Activated gamma-delta T cell treated with anti-CD3 and anti-CD28 coated beads, Interleukin-2, amount 50 U/mL, for 16 hours (primary cell): ENCODE results near the gene ZMYND8.
"Not testable (repeated sequence)": the region's sequence is repeated elsewhere in the genome, so short reads cannot be mapped to it uniquely, and the experiment has no call there.

Source experiments
- DNase-seq: peaks from one replicate; pipeline ENCODE4 v3.0.0-alpha.2; 2020; ENCODE audit warnings: low read depth

ZMYND8 gene

DNA sequence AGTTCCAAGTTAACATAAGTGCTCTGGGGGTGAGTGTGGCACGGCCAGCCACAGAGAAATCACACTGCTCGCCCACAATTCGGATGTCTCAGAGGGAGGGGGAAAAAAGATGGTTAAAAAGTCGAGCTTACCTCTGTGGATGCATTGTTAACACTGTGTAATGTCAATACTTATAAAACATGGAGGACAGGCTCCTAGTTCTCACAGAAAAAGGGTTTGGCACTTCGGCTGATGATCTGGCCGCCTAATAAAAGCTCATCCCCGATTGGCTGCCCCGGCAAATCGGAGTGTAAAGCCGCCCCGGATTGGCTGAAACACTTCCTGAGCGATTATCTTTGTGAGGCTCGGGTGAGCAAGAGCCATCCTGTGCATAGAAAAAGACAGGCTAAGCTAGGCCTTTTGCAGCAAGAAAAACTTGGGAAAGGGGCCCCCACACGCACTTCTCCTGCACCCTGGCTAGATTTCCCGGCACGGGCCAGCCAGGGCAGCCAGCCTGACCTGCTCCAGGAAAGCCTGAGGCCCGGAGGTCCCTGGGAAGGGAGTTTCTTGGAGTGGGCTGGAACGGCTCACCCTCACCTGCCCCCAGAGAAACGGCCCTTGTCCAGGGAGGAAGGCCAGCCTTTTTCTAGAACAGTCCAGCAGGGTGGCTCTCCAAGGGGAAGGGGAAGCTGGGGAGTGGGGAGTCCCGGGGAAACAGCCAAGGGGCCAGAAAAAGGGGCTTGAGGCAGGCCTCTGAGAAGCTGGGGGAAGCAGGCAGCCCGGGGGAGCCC lies at the start of gene ZMYND8:
Gene ZMYND8 (minus strand): TSS at position 174 of the 770 bp plus-strand sequence. CDS start 29 bp downstream, at position 145.
- peak; percentile 91 for DNase-seq

DNA sequence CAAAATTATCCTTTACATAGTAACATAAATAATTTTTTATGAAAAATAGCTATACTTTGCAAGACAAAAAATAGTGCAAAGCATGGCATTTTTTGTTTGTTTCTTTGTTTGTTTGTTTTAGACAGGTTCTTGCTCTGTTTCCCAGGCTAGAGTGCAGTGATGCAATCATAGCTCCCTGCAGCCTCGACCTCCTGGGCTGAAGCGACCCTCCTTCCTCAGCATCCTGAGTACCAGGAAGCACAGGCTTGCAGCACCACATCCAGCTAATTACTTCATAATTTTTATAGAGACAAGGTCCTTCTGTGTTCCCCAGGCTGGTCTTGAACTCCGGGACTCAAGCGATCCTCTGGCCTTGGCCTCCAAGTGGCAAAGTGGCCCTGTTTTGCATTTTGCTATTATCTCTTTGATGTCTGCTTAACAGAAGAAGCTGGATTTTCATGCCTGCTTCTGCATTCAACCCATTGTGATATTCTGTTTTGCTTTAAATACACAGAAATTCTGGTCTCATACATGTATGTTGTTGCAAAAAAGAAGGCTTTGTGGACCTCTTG lies 49.4 kb upstream of the ZMYND8 start:
- DNase-seq: no peak

DNA sequence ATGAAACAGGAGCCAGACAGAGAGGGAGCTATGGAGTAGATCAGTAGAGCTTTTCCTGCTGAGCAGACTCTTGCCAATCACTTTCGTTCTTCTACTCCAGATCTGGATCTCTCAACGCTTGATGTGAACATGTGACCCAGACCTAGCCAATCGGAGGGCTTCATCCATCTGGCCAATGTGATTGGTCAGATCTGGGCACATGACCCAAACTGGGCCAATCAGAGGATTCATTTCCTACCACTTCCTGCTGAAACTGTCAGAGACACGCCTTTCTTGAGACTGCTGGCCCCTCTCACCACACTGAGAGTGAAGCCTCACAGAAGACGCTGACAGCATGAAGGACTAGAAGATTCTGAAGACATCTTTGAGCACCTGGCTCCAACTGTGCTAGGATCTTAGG lies 44.2 kb upstream of the ZMYND8 start:
- no peak for DNase-seq

DNA sequence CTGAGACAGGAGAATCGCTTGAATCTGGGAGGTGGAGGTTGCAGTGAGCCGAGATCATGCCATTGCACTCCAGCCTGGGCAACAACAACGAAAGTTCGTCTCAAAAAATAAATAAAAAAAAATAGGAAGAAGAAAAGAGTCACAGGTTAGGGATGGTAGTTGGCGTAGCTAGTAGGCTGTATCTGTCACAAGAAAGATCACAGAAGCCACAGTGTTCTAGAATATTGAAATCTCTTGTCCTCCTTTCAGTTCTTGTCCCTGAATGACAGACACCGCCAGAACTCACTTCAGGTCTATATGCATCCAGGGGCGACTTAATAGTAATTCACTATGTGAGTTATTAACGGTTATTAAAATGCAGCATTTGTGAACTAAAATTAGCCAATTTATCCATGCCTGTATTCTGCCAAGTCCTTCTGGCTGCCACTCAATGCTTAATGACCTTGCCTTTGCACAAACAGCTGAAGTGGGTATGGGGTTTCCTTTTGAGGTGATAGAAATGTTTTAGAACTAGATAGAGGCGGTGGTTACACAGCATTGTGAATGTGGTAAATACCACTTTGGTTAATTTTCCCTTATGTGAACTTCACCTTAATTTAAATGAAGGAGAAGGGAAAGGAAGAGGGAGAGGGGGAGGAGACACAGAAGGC lies 41.3 kb upstream of the ZMYND8 start:
- no peak for DNase-seq

DNA sequence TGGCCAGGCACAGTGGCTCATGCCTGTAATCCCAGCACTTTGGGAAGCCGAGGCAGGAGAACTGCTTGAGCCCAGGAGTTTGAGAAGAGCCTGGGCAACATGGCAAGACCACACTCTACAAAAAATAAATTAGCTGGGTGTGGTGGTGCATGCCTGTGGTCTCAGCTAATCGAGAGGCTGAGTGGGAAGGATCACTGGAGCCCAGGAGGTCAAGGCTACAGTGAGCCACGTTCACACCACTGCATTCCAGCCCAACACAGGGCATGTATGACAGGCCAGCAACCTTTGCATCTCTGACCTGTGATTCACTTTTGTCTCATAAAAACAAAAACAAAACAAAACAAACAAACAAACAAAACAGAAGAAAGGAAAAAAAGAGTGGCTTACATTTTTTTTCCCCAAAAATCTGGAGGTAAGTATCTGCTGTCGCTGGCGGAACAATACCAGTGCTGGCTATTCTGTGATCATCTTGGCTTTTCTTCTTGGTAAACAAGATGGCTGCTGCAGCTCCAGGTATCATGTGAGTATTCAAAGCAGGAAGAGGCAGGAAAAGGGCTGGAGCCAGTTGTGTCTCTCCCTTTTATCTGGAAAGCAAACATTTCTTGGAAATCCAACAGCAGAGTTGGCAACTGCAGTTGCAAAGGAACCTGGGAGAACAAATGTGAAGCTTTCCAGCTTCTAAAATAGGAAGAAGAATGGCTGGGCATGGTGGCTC lies 40.4 kb upstream of the ZMYND8 start:
- DNase-seq: no peak

DNA sequence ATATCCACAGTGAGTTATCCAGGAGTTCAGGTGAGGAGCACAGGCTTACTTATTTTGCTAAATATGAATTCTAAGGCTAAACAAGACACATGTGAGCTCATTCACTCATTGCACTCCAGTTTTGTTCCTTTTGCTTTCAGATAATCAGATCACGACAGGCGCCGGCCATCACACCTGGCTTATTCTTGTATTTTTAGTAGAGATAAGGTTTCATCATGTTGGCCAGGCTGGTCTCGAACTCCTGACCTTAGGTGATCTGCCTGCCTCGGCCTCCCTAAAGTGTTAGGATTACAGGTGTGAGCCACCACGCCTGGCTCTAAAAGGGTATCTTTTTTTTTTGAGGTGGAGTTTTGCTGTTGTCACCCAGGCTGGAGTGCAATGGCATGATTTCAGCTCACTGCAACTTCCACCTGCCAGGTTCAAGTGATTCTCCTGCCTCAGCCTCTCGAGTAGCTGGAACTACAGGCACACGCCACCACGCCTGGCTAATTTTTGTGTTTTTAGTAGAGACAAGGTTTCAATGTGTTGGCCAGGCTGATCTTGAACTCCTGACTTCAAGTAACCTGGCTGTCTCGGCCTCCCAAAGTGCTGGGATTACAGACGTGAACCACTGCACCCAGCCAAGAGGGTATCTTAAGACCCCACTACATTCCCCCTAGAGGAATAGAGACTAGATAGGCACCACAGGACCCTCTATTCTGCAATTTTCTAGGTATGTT lies 37.5 kb upstream of the ZMYND8 start:
- DNase-seq: not testable (repeated sequence)

DNA sequence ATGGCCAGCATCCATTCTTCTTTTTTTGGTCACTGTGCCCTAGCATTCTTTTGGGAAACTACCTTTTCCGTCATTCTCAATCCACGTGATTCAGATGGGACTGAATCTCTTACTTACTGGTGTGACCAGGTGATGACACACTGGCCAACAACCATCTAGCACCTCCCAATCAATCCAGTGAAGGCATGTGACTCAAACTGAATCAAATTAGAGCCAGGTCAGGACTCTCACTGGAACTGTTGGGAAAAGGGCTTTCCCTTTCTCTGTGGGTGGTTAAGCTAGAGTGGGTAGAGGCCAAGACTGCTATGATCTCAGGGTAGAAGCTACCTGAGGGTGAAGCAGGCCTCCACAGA lies 36.2 kb upstream of the ZMYND8 start:
- no peak for DNase-seq

DNA sequence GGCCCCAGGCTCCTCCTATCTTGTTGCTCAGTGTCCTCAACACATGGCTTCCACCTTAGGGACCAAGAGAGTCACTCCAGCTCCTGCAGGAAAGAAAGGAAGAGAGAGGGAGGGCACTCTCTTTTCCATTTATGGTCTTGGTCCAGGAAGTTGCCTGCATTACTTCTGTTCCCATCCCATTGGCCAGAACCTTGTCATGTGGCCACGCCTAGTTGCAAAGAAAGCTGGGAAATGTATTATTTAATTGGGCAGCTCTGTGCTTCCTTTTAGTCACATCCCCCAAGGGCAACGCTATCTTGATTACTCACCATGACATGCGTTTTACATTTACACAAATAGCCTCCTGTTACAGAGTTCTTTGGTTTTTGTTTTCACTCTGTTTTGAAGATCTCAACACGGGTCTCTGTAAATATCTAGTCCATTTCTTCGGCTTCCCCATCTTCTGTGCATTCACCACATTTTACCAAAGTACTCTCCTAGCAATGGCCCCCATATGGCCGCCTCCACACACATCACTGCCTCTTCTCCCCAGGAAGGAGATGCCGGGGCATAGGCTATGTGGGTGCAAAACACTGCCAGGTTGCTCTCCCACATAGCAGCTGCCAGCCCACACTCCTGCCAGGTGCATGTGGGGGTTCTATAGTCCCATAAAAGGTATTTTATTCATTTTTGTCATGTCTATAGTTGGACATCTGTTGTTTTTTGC lies 35.7 kb upstream of the ZMYND8 start:
- DNase-seq: no peak

DNA sequence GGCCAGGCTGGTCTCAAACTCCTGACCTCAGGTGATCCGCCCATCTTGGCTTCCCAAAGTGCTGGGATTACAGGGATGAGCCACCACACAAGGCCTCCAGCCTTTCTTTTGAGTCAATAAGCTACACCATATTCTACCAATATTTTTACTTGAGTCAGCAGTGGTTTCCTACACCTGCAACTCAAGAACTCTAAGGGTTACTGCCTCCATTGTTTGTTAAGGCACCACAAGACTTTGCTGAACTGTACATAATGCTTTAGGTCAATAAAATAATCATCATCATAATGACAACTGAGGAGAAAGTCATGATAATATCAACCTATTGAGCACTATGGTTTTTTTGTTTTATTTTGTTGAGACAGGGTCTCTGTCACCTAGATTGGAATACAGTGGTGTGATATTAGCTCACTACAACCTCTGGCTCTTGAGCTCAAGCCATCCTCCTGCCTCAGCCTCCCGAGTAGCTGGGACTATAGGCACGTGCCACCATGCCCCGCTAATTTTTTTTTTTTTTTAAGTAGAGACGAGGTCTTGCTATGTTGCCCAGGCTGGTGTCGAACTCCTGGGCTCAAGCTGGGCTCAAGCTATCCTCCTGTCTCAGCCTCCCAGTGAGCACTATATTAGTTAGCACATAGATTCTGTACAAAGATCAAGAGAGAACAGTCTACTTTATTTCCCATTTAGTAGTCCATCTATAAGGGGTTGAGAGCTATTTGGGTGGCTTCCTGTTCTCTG lies 34.9 kb upstream of the ZMYND8 start:
- no peak for DNase-seq

DNA sequence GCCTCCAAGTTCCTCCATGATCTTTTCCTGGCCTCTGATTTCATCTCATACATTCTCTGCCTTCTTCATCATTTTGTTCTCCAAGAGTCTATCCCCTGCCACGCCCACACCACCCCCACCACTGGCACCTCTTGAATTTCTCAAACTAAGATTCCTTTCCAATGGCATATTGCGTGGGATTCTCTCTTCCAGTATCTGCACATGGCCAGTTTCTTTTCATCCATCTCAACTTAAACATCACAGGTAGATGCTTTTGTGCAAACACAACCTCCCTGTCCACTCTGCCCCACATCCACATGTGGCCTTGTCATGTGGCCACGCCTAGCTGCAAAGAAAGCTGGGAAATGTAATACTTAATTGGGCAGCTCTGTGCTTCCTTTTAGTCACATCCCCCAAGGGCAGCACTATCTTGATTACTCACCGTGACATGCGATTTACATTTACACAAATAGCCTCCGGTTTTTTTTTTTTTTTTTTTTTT lies 33.4 kb upstream of the ZMYND8 start:
- DNase-seq: no peak

DNA sequence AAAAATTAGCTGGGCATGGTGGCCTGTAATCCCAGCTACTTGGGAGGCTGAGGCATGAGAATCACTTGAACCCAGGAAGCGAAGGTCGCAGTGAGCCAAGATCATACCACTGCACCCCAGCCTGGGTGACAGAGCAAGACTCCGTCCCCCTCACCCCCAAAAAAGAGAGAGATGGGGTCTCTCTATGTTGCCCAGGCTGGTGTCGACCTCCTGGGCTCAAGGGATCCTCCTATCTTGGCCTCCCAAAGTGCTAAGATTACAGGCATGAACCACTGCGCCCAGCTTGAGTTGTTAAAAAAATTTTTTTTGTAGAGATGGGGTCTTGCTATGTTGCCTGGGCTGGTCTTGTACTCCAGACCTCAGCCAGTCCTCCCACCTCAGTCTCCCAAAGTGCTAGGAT lies 29.5 kb upstream of the ZMYND8 start:
- not testable (repeated sequence) for DNase-seq

DNA sequence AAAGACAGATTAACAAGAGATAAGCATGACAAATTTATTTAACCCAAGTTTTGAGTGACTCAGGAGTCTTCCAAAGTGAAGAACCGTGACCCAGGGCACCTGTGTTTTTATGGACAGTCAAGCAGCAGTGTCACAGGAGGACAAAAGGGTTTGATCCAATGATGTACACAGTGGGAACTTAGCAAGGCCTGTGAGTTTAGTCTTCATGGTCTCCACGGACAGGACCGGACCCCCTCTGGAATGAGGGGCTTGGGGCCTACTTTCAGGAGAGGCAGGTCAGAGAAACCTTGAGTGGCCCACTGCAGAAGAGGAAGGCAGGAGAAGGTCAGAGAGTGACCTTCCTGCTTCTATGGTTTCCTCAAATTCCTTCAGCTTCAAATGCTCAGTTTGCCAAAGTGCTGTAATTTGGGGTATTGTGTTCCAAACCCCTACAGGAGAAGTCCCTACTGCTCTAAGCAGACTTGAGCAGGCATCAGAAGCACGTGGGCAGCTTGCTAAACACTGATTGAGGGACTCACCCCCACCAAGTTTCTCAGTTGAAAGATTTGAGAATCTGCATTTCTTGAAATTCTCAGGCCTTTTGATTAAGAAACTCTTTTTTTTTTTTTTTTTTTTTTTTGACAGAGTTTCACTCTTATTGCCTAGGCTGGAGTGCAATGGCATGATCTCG lies 26.4 kb upstream of the ZMYND8 start:
- DNase-seq: no peak

DNA sequence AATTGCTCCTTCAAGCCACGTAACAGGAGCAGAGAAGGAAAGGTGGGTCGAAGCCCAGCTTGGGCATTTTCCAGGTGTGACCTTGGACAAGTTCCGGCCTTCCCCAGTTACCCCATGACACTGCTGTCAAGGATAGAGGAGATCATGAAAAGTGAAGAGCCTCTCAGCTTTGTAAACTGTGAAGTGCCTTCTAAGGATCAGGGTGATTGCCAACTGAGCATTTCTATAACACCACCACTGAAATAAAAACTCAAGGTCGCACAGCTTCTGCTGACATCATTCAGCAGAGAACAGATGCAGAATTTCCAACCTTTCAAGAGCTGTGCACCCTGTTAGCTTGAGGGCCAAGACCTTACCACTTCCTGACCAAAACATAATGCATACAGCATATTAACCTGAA lies 24.0 kb upstream of the ZMYND8 start:
- DNase-seq: no peak

DNA sequence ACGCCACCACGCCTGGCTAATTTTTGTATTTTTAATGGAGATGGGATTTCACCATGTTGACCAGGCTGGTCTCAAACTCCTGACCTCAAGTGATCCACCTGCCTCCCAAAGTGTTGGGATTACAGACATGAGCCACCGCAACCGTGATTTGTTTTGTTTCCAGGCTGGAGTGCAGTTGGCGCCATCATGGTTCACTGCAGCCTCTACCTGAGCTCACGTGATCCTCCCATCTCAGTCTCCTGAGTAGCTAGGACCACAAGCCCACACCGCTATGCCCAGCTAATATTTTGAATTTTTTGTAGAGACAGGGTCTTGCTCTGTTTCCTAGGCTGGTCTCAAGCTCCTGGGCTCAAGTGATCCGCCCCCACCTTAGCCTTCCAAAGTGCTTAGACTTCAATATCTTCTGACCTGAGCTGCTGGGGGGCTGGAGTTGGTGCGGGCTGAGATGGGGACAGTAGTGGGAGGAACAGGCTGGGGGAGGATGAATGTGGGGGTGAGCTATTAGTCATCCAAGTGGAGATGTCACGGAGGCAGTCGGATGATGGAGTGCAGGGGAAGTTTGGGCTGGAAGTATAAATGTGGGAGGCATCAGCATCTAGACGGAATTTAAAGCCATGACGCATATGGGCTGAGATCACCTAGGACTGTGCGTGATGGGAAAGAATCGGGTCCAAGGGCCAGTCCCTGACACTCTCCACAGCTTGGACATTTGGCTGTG lies 23.1 kb upstream of the ZMYND8 start:
- no peak for DNase-seq

DNA sequence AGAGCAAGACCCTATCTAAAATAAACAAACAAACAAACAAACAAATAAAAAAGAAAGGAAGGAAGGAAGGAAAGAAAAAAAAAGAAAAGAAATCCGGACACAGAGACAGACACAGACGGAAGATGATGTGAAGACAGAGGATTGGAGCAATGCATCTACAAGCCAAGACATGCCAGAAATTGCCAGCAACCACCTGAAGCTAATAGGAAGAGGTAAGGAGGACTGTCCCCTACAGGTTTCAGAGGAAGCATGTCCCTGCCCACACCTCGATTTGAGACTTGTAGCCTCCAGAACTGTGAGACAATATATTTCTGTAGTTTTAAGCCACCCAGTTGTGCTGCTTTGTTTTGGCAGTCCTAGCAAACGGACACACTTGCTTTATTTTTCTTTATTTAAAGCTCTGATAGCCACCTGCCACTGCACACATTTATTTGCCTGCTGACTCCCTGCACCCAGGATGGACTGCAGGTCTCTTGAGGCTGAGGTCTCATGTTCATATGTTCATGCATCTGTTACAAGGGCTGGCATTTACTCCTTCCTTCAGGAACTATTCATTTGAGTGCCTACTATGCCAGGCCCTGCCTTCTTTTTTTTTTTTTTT lies 20.7 kb upstream of the ZMYND8 start:
- DNase-seq: no peak

DNA sequence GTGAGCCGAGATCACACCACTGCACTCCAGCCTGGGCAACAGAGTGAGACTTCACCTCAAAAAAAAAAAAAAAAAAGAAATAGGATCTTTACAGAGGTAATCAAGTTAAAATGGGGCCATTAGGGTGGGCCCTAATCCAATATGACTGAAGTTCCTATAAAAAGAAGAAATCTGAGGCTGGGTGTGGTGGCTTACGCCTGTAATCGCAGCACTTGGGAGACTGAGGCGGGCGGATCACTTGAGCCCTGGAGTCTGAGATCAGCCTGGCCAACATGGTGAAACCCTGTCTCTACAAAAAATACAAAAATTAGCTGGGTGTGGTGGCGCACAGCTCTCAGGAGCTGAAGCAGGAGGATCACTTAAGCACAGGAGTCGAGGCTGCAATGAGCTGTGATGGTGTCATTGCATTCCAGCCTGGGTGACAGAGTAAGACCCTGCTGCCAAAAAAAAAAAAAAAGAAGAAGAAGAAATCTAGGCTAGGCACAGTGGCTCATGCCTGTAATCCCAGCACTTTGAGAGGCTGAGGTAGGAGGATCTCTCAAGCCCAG lies 19.7 kb upstream of the ZMYND8 start:
- not testable (repeated sequence) for DNase-seq

DNA sequence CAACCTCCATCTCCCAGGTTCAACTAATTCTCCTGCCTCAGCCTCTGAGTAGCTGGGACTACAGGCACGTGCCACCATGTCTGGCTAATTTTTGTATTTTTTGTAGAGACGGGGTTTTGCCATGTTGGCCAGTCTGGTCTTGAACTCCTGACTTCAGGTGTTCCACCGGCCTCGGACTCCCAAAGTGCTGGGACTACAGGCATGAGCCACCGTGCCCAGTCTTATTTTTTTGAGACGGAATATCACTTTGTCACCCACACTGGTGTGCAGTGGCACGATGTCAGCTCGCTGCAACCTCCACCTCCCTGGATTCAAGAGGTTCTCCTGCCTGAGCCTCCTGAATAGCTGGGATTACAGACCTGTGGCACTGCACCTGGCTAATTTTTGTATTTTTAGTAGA lies 17.6 kb upstream of the ZMYND8 start:
- DNase-seq: not testable (repeated sequence)

DNA sequence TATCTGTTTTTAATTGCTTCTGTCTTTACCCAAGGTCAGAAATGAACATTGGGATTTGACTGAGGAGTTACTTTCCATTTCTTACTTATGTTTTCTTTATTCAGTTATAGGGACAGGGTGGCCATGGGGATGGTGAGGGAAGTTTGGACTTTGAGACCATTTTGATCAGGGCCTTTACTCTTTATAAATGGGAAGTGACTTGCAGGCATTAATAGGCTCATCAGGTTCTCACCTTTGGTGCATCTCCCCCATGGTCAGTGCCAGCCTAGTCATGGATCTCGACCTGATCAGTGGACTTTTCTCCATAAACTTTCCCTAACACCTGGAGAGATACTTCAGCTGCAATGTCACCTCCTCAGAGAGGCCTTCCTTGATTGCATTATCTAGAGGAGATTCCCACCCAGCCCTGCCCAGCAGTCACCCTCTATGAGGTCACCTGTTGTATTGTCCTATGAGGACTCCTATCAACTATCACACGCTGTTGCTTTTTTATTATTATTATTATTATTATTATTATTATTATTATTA lies 16.8 kb upstream of the ZMYND8 start:
- DNase-seq: no peak
